A549 (cell line): ENCODE data around the gene LCN6. TPM values are rescaled to one million over a fixed set of nuclear protein-coding genes. Genes with fewer than 3 reads are reported as not detected.

Experiments used
- ATAC-seq, 2 experiments: fragments of 200-7000 bp in 1 of 2; fragments of >200 bp in 1 of 2; cut with Nextera tagmentation in 1 of 2; cut with Tn5 transposase in 1 of 2; 3 replicates each; pipeline versions ENCODE4 v1.8.0 to v1.9.1; 2018 to 2020; ENCODE audit warnings: mild to moderate bottlenecking in 1 of 2, moderate library complexity in 1 of 2
- CTCF ChIA-PET: fragments of 300-600 bp; sonication (Branson Sonifier 250); formaldehyde crosslinking; extraction: SDS; loops from one replicate; lab custom pipeline; 2021; ENCODE audit warnings: antibody characterized with exemption, inconsistent platforms; lab: Yijun Ruan, JAX
- POLR2A ChIA-PET: fragments of 350-600 bp; formaldehyde crosslinking; extraction: SDS; loops from one replicate; lab custom pipeline; 2021; ENCODE audit warnings: antibody characterized with exemption, inconsistent platforms; lab: Yijun Ruan, JAX
- DNase-seq, 2 experiments: peaks; one replicate each; pipeline versions ENCODE4 v3.0.0 to v3.0.0-alpha.2; 2011 to 2016; ENCODE audit warnings: low read depth in 1 of 2, low spot score in 1 of 2
- FAIRE-seq: peaks from 2 replicates; lab custom pipeline; 2011; peaks lifted over from hg19 to GRCh38; lab: Jason Lieb, UNC
- H3K27ac ChIP-seq, 2 experiments: fragments of >200 bp; sonication (Bioruptor Twin); formaldehyde crosslinking; 3 replicates each; pipeline ENCODE4 v1.5.1; 2016 to 2017
- H3K4me1 ChIP-seq: fragments of >200 bp; sonication (Bioruptor Twin); formaldehyde crosslinking; 3 replicates; pipeline ENCODE4 v1.6.1; 2016
- H3K4me2 ChIP-seq: fragments of >200 bp; sonication (Bioruptor Twin); formaldehyde crosslinking; 3 replicates; pipeline ENCODE4 v1.6.1; 2016
- H3K4me3 ChIP-seq: fragments of >200 bp; sonication (Bioruptor Twin); formaldehyde crosslinking; 3 replicates; pipeline ENCODE4 v1.5.1; 2016
- H3K9me3 ChIP-seq: fragments of >200 bp; sonication (Bioruptor Twin); formaldehyde crosslinking; 3 replicates; pipeline ENCODE4 v1.6.1; 2016
- CBX2 ChIP-seq: fragments of 200-600 bp; sonication (generic); IDR thresholded peaks from 2 replicates; pipeline ENCODE4 v1.6.1; 2016; ENCODE audit warnings: low read depth, mild to moderate bottlenecking, borderline replicate concordance
- CEBPB ChIP-seq, 2 experiments: fragments of >200 bp in 1 of 2; sonication (Bioruptor Twin) in 1 of 2; formaldehyde crosslinking in 1 of 2; IDR thresholded peaks; 2 replicates each; pipeline ENCODE4 v1.6.1; 2012 to 2016
- CHD4 ChIP-seq: fragments of 200-600 bp; sonication (generic); IDR thresholded peaks from 2 replicates; pipeline ENCODE4 v1.6.1; 2016; ENCODE audit warnings: antibody characterized with exemption, mild to moderate bottlenecking, borderline replicate concordance
- EHMT2 ChIP-seq: fragments of 200-600 bp; sonication (generic); IDR thresholded peaks from 2 replicates; pipeline ENCODE4 v1.6.1; 2016; ENCODE audit warnings: antibody characterized with exemption, low read depth, mild to moderate bottlenecking, moderate library complexity
- HOXB5 ChIP-seq: fragments of 250-450 bp; sonication (Bioruptor Pico); IDR thresholded peaks from 2 replicates; pipeline ENCODE4 v1.5.0; 2020; ENCODE audit warnings: mild to moderate bottlenecking, moderate library complexity
- RAD21 ChIP-seq, 2 experiments: fragments of >200 bp in 1 of 2; sonication (Bioruptor Twin) in 1 of 2; formaldehyde crosslinking in 1 of 2; IDR thresholded peaks in 1 of 2; conservative IDR thresholded peaks in 1 of 2; 2 replicates in 1 of 2; 3 replicates in 1 of 2; pipeline ENCODE4 v1.6.1; 2012 to 2018; ENCODE audit warnings: inconsistent platforms in 1 of 2
- RARB ChIP-seq: fragments of 250-450 bp; sonication (Bioruptor Pico); IDR thresholded peaks from 2 replicates; pipeline ENCODE4 v1.8.0; 2021; ENCODE audit warnings: mild to moderate bottlenecking, moderate library complexity
- REST ChIP-seq: fragments of 200-600 bp; sonication (generic); IDR thresholded peaks from 2 replicates; pipeline ENCODE4 v1.6.1; 2016; ENCODE audit warnings: antibody characterized with exemption, mild to moderate bottlenecking, moderate library complexity
- RFX5 ChIP-seq: fragments of 450-650 bp; IDR thresholded peaks from 2 replicates; pipeline ENCODE4 v1.7.1; 2014; ENCODE audit warnings: antibody characterized with exemption, mild to moderate bottlenecking, moderate library complexity
- RNF2 ChIP-seq: fragments of 200-600 bp; sonication (generic); IDR thresholded peaks from 2 replicates; pipeline ENCODE4 v1.6.1; 2016; ENCODE audit warnings: low read depth, mild to moderate bottlenecking, antibody characterized with exemption, moderate library complexity, borderline replicate concordance
- TP53 ChIP-seq: fragments of 250-450 bp; sonication (Bioruptor Pico); IDR thresholded peaks from 2 replicates; pipeline ENCODE4 v1.5.0; 2021; ENCODE audit warnings: mild to moderate bottlenecking, moderate library complexity
- ZFP36 ChIP-seq: fragments of 450-650 bp; IDR thresholded peaks from 2 replicates; pipeline ENCODE4 v1.6.1; 2014; ENCODE audit warnings: borderline replicate concordance; ENCODE audit not compliant: partially characterized antibody
- ZNF302 ChIP-seq: fragments of 250-450 bp; sonication (Bioruptor Pico); IDR thresholded peaks from 2 replicates; pipeline ENCODE4 v1.9.0; 2021; ENCODE audit warnings: inconsistent platforms, mild to moderate bottlenecking, moderate library complexity
- WGBS: methylation state at CpG from one replicate; pipeline ENCODE4 v1.1.6; 2017; ENCODE audit errors: missing lambda C conversion rate; 5-methylcytosine and 5-hydroxymethylcytosine counted together
- polyA plus RNA-seq, 4 experiments: library from polyadenylated mRNA; depleted of rRNA in 3 of 4; stranded (reverse); fragments of >200 nt; fragmentation: RNase III in 1 of 4; extraction: RNeasy Plus Mini Kit Qiagen cat#74134 plus additional on column Dnase treatment in 1 of 4; gene quantifications; 2 replicates in 3 of 4; 3 replicates in 1 of 4; pipeline ENCODE4 v1.2.3, GENCODE V29; 2011 to 2017
- TF ChIP-seq, protein P1 (sequence below): fragments of 450-650 bp; IDR thresholded peaks from 2 replicates; pipeline ENCODE4 v1.6.1; 2014; ENCODE audit warnings: antibody characterized with exemption
- TF ChIP-seq, protein P2 (sequence below): IDR thresholded peaks from 2 replicates; pipeline ENCODE4 v1.6.1; 2012
- TF ChIP-seq, protein P3 (sequence below): fragments of >200 bp; sonication (Bioruptor Twin); formaldehyde crosslinking; IDR thresholded peaks from 2 replicates; pipeline ENCODE4 v1.6.1; 2016
- TF ChIP-seq, protein P4 (sequence below): fragments of >200 bp; sonication (Bioruptor Twin); formaldehyde crosslinking; IDR thresholded peaks from 3 replicates; pipeline ENCODE4 v1.5.1; 2016

Gene LCN6
- polyA plus RNA-seq, 2 of the 4 experiments (the other 2 are of a cell fraction), result not detected

GRCh38 chr9:136751814-136752213, 3.5 kb upstream of the LCN6 start:
- no peak overlapping the region for H3K27ac ChIP-seq
- H3K9me3 ChIP-seq, result peaks cover 13% of the 10 kb centered on the region
- ATAC-seq (no peak), DNase-seq (no peak), FAIRE-seq (no peak)
- H3K4me2 ChIP-seq, result no peak overlapping the region
- TF ChIP-seq, protein P1, sequence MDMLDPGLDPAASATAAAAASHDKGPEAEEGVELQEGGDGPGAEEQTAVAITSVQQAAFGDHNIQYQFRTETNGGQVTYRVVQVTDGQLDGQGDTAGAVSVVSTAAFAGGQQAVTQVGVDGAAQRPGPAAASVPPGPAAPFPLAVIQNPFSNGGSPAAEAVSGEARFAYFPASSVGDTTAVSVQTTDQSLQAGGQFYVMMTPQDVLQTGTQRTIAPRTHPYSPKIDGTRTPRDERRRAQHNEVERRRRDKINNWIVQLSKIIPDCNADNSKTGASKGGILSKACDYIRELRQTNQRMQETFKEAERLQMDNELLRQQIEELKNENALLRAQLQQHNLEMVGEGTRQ, result no peak
- no peak for TF ChIP-seq RAD21 (conservative IDR thresholded peaks at IDR 0.05 in 1 of 2, IDR thresholded peaks at IDR 0.05 in 1 of 2)
- no peak for TF ChIP-seq CHD4
- no peak for TF ChIP-seq RFX5
- TF ChIP-seq, protein P2, sequence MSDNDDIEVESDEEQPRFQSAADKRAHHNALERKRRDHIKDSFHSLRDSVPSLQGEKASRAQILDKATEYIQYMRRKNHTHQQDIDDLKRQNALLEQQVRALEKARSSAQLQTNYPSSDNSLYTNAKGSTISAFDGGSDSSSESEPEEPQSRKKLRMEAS, result no peak
- TF ChIP-seq CEBPB (IDR thresholded peaks at IDR 0.05), result no peak
- ChIA-PET CTCF (interaction anchor here (0.8 to 11.9 kb wide), 3 partner anchors 8 to 24 kb away, joined by 3 to 79 read pairs (median 7); partner anchors contain the start of gene LCN8), POLR2A (no interaction called here)
- H3K4me1 ChIP-seq, result no peaks in the 10 kb centered on the region
- no peak overlapping the region for H3K4me3 ChIP-seq

- Histone ChIP-seq H3K4me2 (no peak overlapping the region), H3K27ac (no peak overlapping the region), H3K9me3 (peaks cover 13% of the 10 kb centered on the region), H3K4me3 (no peak overlapping the region), H3K4me1 (no peaks in the 10 kb centered on the region)
- POLR2A ChIA-PET, result no interaction called here
- 10% methylated on average over 1 of the region's 1 CpG for WGBS
- DNase-seq (no peak), ATAC-seq (no peak), FAIRE-seq (no peak)
- CTCF ChIA-PET, result interaction anchor here (0.8 to 11.9 kb wide), 5 partner anchors 8 to 24 kb away, joined by 3 to 79 read pairs (median 3); partner anchors contain the start of gene LCN8
- TF ChIP-seq REST, result no peak
- TF ChIP-seq, protein P3, sequence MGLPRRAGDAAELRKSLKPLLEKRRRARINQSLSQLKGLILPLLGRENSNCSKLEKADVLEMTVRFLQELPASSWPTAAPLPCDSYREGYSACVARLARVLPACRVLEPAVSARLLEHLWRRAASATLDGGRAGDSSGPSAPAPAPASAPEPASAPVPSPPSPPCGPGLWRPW, result no peak
- no peak for TF ChIP-seq ZNF302 (CRISPR knock-in tag)
- TF ChIP-seq, protein P4, sequence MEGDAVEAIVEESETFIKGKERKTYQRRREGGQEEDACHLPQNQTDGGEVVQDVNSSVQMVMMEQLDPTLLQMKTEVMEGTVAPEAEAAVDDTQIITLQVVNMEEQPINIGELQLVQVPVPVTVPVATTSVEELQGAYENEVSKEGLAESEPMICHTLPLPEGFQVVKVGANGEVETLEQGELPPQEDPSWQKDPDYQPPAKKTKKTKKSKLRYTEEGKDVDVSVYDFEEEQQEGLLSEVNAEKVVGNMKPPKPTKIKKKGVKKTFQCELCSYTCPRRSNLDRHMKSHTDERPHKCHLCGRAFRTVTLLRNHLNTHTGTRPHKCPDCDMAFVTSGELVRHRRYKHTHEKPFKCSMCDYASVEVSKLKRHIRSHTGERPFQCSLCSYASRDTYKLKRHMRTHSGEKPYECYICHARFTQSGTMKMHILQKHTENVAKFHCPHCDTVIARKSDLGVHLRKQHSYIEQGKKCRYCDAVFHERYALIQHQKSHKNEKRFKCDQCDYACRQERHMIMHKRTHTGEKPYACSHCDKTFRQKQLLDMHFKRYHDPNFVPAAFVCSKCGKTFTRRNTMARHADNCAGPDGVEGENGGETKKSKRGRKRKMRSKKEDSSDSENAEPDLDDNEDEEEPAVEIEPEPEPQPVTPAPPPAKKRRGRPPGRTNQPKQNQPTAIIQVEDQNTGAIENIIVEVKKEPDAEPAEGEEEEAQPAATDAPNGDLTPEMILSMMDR, result no peak
- TF ChIP-seq RFX5, result no peak
- no peak for TF ChIP-seq RARB
- TF ChIP-seq CBX2, result no peak
- no peak for TF ChIP-seq ZFP36
- TF ChIP-seq RNF2, result no peak
- no peak for TF ChIP-seq HOXB5 (CRISPR knock-in tag)
- TF ChIP-seq EHMT2, result no peak
- no peak for TF ChIP-seq TP53 (CRISPR knock-in tag)
These were observed 2.9 kb upstream of the LCN6 start for GRCh38 chr9:136751244-136751643.
